K562 (cell line): ENCODE results near the gene NF2. TPM values are rescaled to one million over a fixed set of nuclear protein-coding genes. Genes with fewer than 3 reads are reported as not detected.

ENCODE experiments used
- ATAC-seq: fragments of 200-7000 bp; cut with Tn5 transposase; 3 replicates; pipeline ENCODE4 v1.9.1; 2020; ENCODE audit warnings: moderate library complexity
- BruUV-seq: library from RNA; stranded (reverse); fragments of 400-500 nt; replicated peaks from 2 replicates; lab custom pipeline; 2021; lab: Mats Ljungman, UMichigan
- CTCF ChIA-PET: fragments of 300-600 bp; formaldehyde crosslinking; extraction: SDS; loops from one replicate; lab custom pipeline; 2021; ENCODE audit warnings: low intra/inter-chr PET ratio; lab: Yijun Ruan, JAX
- POLR2A ChIA-PET: fragments of 300-600, 350-650 bp; sonication (Branson Sonifier 250); formaldehyde crosslinking; extraction: SDS; loops from one replicate; lab custom pipeline; 2021; ENCODE audit warnings: antibody characterized with exemption, inconsistent platforms; lab: Yijun Ruan, JAX
- DNase-seq, 4 experiments: peaks; one replicate each; pipeline versions ENCODE4 v3.0.0 to v3.0.0-alpha.2; 2011 to 2018; ENCODE audit warnings: low spot score in 3 of 4, mixed read lengths in 3 of 4; ENCODE audit errors: extremely low read depth in 1 of 4
- FAIRE-seq: peaks from 2 replicates; lab custom pipeline; 2011; peaks lifted over from hg19 to GRCh38; lab: Jason Lieb, UNC
- H2AFZ ChIP-seq: 2 replicates; pipeline ENCODE4 v1.6.0; 2011; ENCODE audit warnings: low read depth, low read length, control low read depth, inconsistent platforms
- H3K27ac ChIP-seq: fragments of 200-600 bp; 3 replicates; pipeline ENCODE4 v1.8.0; 2011; ENCODE audit warnings: low read depth, mild to moderate bottlenecking, control low read depth, inconsistent platforms, low read length, moderate library complexity, mixed read lengths; ENCODE audit errors: extremely low read depth
- H3K27me3 ChIP-seq, 2 experiments: fragments of 300-600 bp in 1 of 2; 2 replicates in 1 of 2; 3 replicates in 1 of 2; pipeline versions ENCODE4 v1.6.0 to v1.8.0; 2011; ENCODE audit warnings: inconsistent platforms in 2 of 2, low read length in 2 of 2, mild to moderate bottlenecking in 1 of 2, mixed read lengths in 1 of 2, moderate library complexity in 1 of 2; ENCODE audit not compliant: control insufficient read depth in 2 of 2, insufficient read depth in 2 of 2
- H3K36me3 ChIP-seq: fragments of 300-600 bp; 3 replicates; pipeline ENCODE4 v1.8.0; 2011; ENCODE audit warnings: mild to moderate bottlenecking, low read length, inconsistent platforms; ENCODE audit not compliant: control insufficient read depth, insufficient read depth
- H3K4me1 ChIP-seq, 2 experiments: fragments of 200-600 bp in 1 of 2; replicated peaks in 1 of 2; 2 replicates in 1 of 2; 3 replicates in 1 of 2; pipeline versions ENCODE4 v1.5.1 to v1.8.0; 2011; ENCODE audit warnings: inconsistent platforms in 2 of 2, low read length in 2 of 2, mild to moderate bottlenecking in 1 of 2, mixed read lengths in 1 of 2, moderate library complexity in 1 of 2; ENCODE audit not compliant: control insufficient read depth in 2 of 2, insufficient read depth in 2 of 2
- H3K4me2 ChIP-seq: 2 replicates; pipeline ENCODE4 v1.6.1; 2011; ENCODE audit warnings: low read length, control low read depth, inconsistent platforms, mixed read lengths; ENCODE audit not compliant: insufficient read depth
- H3K4me3 ChIP-seq: fragments of 200-600 bp; sonication (generic), shearing (Covaris generic); 2 replicates; pipeline ENCODE4 v1.5.1; 2016; ENCODE audit warnings: control low read depth, inconsistent platforms
- H3K79me2 ChIP-seq: fragments of 200-600 bp; 3 replicates; pipeline ENCODE4 v1.8.0; 2011; ENCODE audit warnings: low read length, inconsistent platforms; ENCODE audit not compliant: control insufficient read depth, insufficient read depth
- H3K9ac ChIP-seq, 2 experiments: 2 replicates each; pipeline versions ENCODE4 v1.6.0 to v1.6.1; 2011; ENCODE audit warnings: low read depth in 2 of 2, low read length in 2 of 2, control low read depth in 1 of 2, inconsistent platforms in 1 of 2, mild to moderate bottlenecking in 1 of 2, mixed read lengths in 1 of 2; ENCODE audit not compliant: insufficient read depth in 1 of 2
- H3K9me1 ChIP-seq: one replicate; pipeline ENCODE4 v1.6.0; 2011; ENCODE audit warnings: inconsistent platforms, mild to moderate bottlenecking, low read length, moderate library complexity; ENCODE audit not compliant: control insufficient read depth, insufficient read depth
- H3K9me3 ChIP-seq: replicated peaks from 2 replicates; pipeline ENCODE4 v1.5.1; 2011; ENCODE audit warnings: low read depth, low read length, inconsistent platforms; ENCODE audit not compliant: control insufficient read depth, insufficient read depth
- H4K20me1 ChIP-seq: replicated peaks from 2 replicates; pipeline ENCODE4 v1.6.1; 2011; ENCODE audit warnings: low read length, inconsistent platforms, mixed read lengths; ENCODE audit not compliant: control insufficient read depth, insufficient read depth
- CREB3L1 ChIP-seq: fragments of 450-650 bp; IDR thresholded peaks from 2 replicates; pipeline ENCODE4 v1.6.1; 2014; ENCODE audit warnings: low read depth, mild to moderate bottlenecking, moderate library complexity, borderline replicate concordance
- DMBX1 ChIP-seq: fragments of 250-450 bp; sonication (Bioruptor Pico); IDR thresholded peaks from 2 replicates; pipeline ENCODE4 v1.8.0; 2022; ENCODE audit warnings: inconsistent platforms, mild to moderate bottlenecking, moderate library complexity, borderline replicate concordance
- FOXA1 ChIP-seq: fragments of 450-650 bp; IDR thresholded peaks from 2 replicates; pipeline ENCODE4 v1.6.1; 2016; ENCODE audit warnings: mild to moderate bottlenecking, borderline replicate concordance
- GMEB1 ChIP-seq: fragments of 250-450 bp; sonication (Bioruptor Pico); IDR thresholded peaks from 2 replicates; pipeline ENCODE4 v1.4.0; 2020; ENCODE audit warnings: mild to moderate bottlenecking
- HEY1 ChIP-seq: fragments of 250-450 bp; sonication (Bioruptor Pico); IDR thresholded peaks from 2 replicates; pipeline ENCODE4 v1.5.0; 2020; ENCODE audit warnings: mild to moderate bottlenecking, moderate library complexity, borderline replicate concordance
- ID3 ChIP-seq, 2 experiments: fragments of 250-450 bp in 1 of 2; fragments of 450-650 bp in 1 of 2; sonication (Bioruptor Pico) in 1 of 2; IDR thresholded peaks; 2 replicates each; pipeline versions ENCODE4 v1.6.1 to v1.8.0; 2016 to 2021; ENCODE audit warnings: mild to moderate bottlenecking in 2 of 2, moderate library complexity in 2 of 2, missing compliant biosample characterization in 1 of 2, missing genetic modification characterization in 1 of 2
- KHSRP ChIP-seq: fragments of 450-650 bp; IDR thresholded peaks from 2 replicates; pipeline ENCODE4 v1.6.1; 2017
- KLF16 ChIP-seq: IDR thresholded peaks from 2 replicates; pipeline ENCODE4 v1.6.1; 2016; ENCODE audit warnings: antibody characterized with exemption
- NR2C1 ChIP-seq, 2 experiments: fragments of 450-650 bp; IDR thresholded peaks; 2 replicates each; pipeline ENCODE4 v1.6.1; 2017; ENCODE audit warnings: mild to moderate bottlenecking in 2 of 2, antibody characterized with exemption in 1 of 2, inconsistent platforms in 1 of 2, missing compliant biosample characterization in 1 of 2, missing genetic modification characterization in 1 of 2
- POLR2A ChIP-seq: fragments of 450-650 bp; conservative IDR thresholded peaks from 2 replicates; pipeline ENCODE4 v1.6.1; 2016
- RHOXF2B ChIP-seq: fragments of 250-450 bp; sonication (Bioruptor Pico); conservative IDR thresholded peaks from 2 replicates; pipeline ENCODE4 v1.5.1; 2021
- SMARCB1 ChIP-seq: IDR thresholded peaks from 2 replicates; pipeline ENCODE4 v1.6.1; 2011; ENCODE audit warnings: improper control_type of control experiment, low read depth; ENCODE audit not compliant: insufficient read length
- SRSF7 ChIP-seq: fragments of 200-400 bp; formaldehyde crosslinking; optimal IDR thresholded peaks from 2 replicates; pipeline ENCODE3; 2017; ENCODE audit warnings: mild to moderate bottlenecking, low read depth, low read length
- WHSC1 ChIP-seq: IDR thresholded peaks from one replicate; pipeline ENCODE4 v1.6.1; 2012; ENCODE audit warnings: low read length, control low read depth, inconsistent platforms
- ZEB2 ChIP-seq: fragments of 450-650 bp; IDR thresholded peaks from 2 replicates; pipeline ENCODE4 v1.6.1; 2016
- ZNF12 ChIP-seq: sonication (generic); formaldehyde crosslinking; IDR thresholded peaks from 2 replicates; pipeline ENCODE4 v1.4.0; 2020; ENCODE audit warnings: mild to moderate bottlenecking, missing genetic modification reagents
- ZNF316 ChIP-seq: fragments of 450-650 bp; IDR thresholded peaks from 2 replicates; pipeline ENCODE4 v1.6.1; 2016
- ZNF561 ChIP-seq: fragments of 450-650 bp; formaldehyde crosslinking; conservative IDR thresholded peaks from 2 replicates; pipeline ENCODE4 v1.4.0; 2020; ENCODE audit warnings: mild to moderate bottlenecking, moderate library complexity
- ZNF584 ChIP-seq: fragments of 200-800 bp; sonication (Bioruptor generic); IDR thresholded peaks from 2 replicates; pipeline ENCODE4 v1.6.1; 2016; ENCODE audit warnings: low read depth, mild to moderate bottlenecking, missing genetic modification characterization, missing compliant biosample characterization
- whole genome bisulfite sequencing: fragments of 100-300 bp; shearing (Covaris generic); methylation state at CpG from one replicate; pipeline ENCODE4 v1.1.6; 2016; ENCODE audit warnings: low coverage, mixed read lengths; ENCODE audit not compliant: insufficient coverage; ENCODE audit errors: missing lambda C conversion rate; 5-methylcytosine and 5-hydroxymethylcytosine counted together
- in situ Hi-C: fragments of 300-500 bp; cut with MboI; formaldehyde crosslinking; loops from 4 replicates; pipeline ENCODE4 v1.15.0; 2018; ENCODE audit warnings: inconsistent platforms, mixed read lengths
- intact Hi-C: fragments of 100-400 bp; cut with micrococcal nuclease; formaldehyde crosslinking; loops from 2 replicates; pipeline ENCODE4 v1.14.2; 2022
- polyA plus RNA-seq, 8 experiments: library from polyadenylated mRNA; depleted of rRNA in 4 of 8; stranded (reverse) in 5 of 8; unstranded in 3 of 8; fragments of >200 nt; fragmentation: Nextera tagmentation in 2 of 8; fragmentation: Illumina TruSeq in 1 of 8; extraction: Ambion mirVana in 2 of 8; extraction: Trizol in 1 of 8; gene quantifications; 2 replicates each; pipeline versions ENCODE4 v1.2.1 to v1.2.3, GENCODE V29; 2011 to 2014; ENCODE audit warnings: inconsistent platforms in 1 of 8, missing spikeins in 1 of 8
- total RNA-seq, 7 experiments: library from RNA; depleted of rRNA in 6 of 7; stranded (reverse); fragments of >200 nt in 6 of 7; fragmentation: Illumina TruSeq in 2 of 7; extraction: Trizol in 2 of 7; gene quantifications; 2 replicates each; pipeline versions ENCODE4 v1.2.1 to v1.2.3, GENCODE V29; 2011 to 2021; ENCODE audit warnings: low replicate concordance in 1 of 7

NF2 gene
- total and polyA plus RNA-seq, 9 of the 15 experiments (the other 6 are each of a cell fraction or from before 2014, with no cell fraction given) = 2.2 to 32.5 (median 15.2) TPM

- ChIA-PET CTCF (no interaction called here), POLR2A (interaction anchor here (0.7 to 2.6 kb wide), 2 partner anchors 17 to 185 kb away, joined by 3 to 7 read pairs; no protein-coding TSS in a partner anchor)
- H3K36me3 ChIP-seq = peaks cover 3% of the 10 kb centered on the region; the same call in 1 of the 3 replicates
- H4K20me1 ChIP-seq = peaks cover 6% of the 10 kb centered on the region; the same call in 1 of the 2 replicates
- 46% methylated on average over 5 of the region's 5 CpGs for WGBS
- in situ Hi-C loops (no loop called here), intact Hi-C loops (no loop called here)
- no peak overlapping the region for H3K9ac ChIP-seq
- no peak for ATAC-seq
- H3K27ac ChIP-seq = no peak overlapping the region
- H3K4me2 ChIP-seq = no peak overlapping the region
- no peaks in the 10 kb centered on the region for H3K27me3 ChIP-seq
- no peak overlapping the region for H2AFZ ChIP-seq
- no peak for DNase-seq
- peaks cover 54% of the 10 kb centered on the region for H3K79me2 ChIP-seq
- no peak for FAIRE-seq
- no TSS peak for BruUV-seq
- H3K4me3 ChIP-seq = no peak overlapping the region
- no peaks in the 10 kb centered on the region for H3K9me3 ChIP-seq
- H3K4me1 ChIP-seq = peaks cover 2 to 5% of the 10 kb centered on the region in 2 experiments; a peak in 4 of 5 replicates
- H3K9me1 ChIP-seq = no peaks in the 10 kb centered on the region
- TF ChIP-seq NR2C1 (IDR thresholded peaks at IDR 0.05) (no peak), NR2C1 (tag; IDR thresholded peaks at IDR 0.05) (no peak), ZNF561 (no peak), RHOXF2B (CRISPR knock-in tag) (no peak), ZNF12 (CRISPR knock-in tag) (no peak), FOXA1 (no peak), ZEB2 (no peak), ZNF316 (no peak), CREB3L1 (no peak), POLR2A (no peak), GMEB1 (CRISPR knock-in tag) (no peak), WHSC1 (no peak), DMBX1 (CRISPR knock-in tag) (no peak), ZNF584 (no peak), HEY1 (CRISPR knock-in tag) (no peak), KLF16 (no peak), SRSF7 (no peak), KHSRP (no peak), ID3 (CRISPR knock-in tag; IDR thresholded peaks at IDR 0.05) (no peak), ID3 (tag; IDR thresholded peaks at IDR 0.05) (no peak), SMARCB1 (no peak)
Measured at GRCh38 chr22:29621761-29622526, 18.5 kb downstream of the NF2 start.
